ENCODE results near the gene C1QTNF5. TPM values are rescaled to one million over a fixed set of nuclear protein-coding genes. Genes with fewer than 3 reads are reported as not detected.

The C1QTNF5 gene
- total RNA-seq, 1 donor from 2014 or later: 0.90 TPM

- Histone ChIP-seq H2AFZ (replicated peaks) (peak within 1 kb of the TSS; percentile 94), H3K4me1 (peaks cover 59% of the 10 kb centered on the region), H3K36me3 (no peaks in the 10 kb centered on the region), H3K27me3 (peaks cover 35% of the 10 kb centered on the region), H3K4me3 (peak within 1 kb of the TSS; percentile 74), H4K20me1 (ENCODE audit: low read depth) (peaks cover 6% of the 10 kb centered on the region), H3F3A (ENCODE audit: low read depth) (peaks cover 35% of the 10 kb centered on the region), H3K79me2 (ENCODE audit: low read depth) (no peaks in the 10 kb centered on the region), H3K27ac (no peak within 1 kb of the TSS), H3K9ac (no peak within 1 kb of the TSS), H3K9me3 (ENCODE audit: low read depth) (no peaks in the 10 kb centered on the region), H3K4me2 (peak within 1 kb of the TSS; percentile 89)
- H3K9me3 Mint-ChIP-seq: no peaks in the 10 kb centered on the region
- H3K4me1 Mint-ChIP-seq: peaks cover 36% of the 10 kb centered on the region
- peak within 1 kb of the TSS; percentile 79 for H3K4me3 Mint-ChIP-seq
- no peak within 1 kb of the TSS for H3K27ac Mint-ChIP-seq
- no peaks in the 10 kb centered on the region for H3K36me3 Mint-ChIP-seq
- TF ChIP-seq CTCF (IDR thresholded peaks at IDR 0.05) (no peak), EZH2 (IDR thresholded peaks at IDR 0.05) (peak; percentile 56), EZH2phosphoT487 (IDR thresholded peaks at IDR 0.05) (peak; percentile 26)
- peaks cover 13% of the 10 kb centered on the region for H3K27me3 Mint-ChIP-seq (ENCODE audit: insufficient read depth, low read depth)
- DNase-seq (ENCODE audit: low spot score): peak; percentile 81
These were observed 23.7 kb downstream of the C1QTNF5 start, which contains the start of gene MCAM for GRCh38 chr11:119316729-119317591. Gene MCAM, minus strand, starts transcription at chr11:119317130. Its CDS starts 29 bp downstream, at chr11:119317101.

DNA sequence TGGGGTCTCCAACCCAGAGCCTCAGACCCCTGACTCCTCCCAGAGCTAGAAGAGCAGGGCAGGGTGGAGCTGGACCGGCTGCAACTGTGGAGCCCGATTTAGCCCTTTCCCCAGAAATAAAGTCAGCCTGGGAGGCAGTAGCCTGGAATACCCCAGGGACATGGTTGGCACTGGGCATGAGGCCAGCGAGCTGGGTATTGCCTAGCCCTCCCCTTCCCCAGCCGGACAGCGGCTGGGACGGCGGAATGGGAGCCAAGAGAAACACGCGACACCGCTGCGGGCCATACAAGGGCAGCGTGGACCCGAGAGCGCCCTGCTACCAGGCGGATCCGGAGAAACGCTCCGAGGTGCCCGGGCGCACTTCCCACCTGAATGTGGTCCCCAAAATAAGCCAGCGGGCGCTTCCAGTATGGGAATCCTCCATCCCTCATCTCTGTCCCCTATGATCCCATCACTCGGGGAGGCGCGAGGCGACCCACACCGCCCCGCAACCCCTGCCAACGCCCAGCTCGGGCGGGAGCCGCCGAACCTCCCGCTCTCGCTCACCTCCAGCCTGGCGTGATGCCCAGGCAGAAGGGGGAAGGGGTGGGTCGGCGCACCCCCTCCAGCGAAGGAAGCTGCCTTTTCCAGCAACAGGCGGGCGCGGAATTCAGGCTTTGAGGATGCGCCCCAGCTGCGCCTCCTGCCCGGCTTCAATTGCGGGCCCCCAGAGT, 24.5 kb downstream of the C1QTNF5 start:
- DNase-seq (ENCODE audit: low spot score): peak; percentile 34
- no peak overlapping the region for H3K27ac Mint-ChIP-seq
- peak overlapping the region; percentile 94 for H2AFZ ChIP-seq (replicated peaks)

More for the DNA sequence above, 24.5 kb downstream of the C1QTNF5 start:
- H3K27me3 ChIP-seq: peaks cover 35% of the 10 kb centered on the region
- no peaks in the 10 kb centered on the region for H3K9me3 ChIP-seq (ENCODE audit: low read depth)
- peak overlapping the region; percentile 74 for H3K4me3 ChIP-seq
- no peaks in the 10 kb centered on the region for H3K9me3 Mint-ChIP-seq
- H3K4me1 Mint-ChIP-seq: peaks cover 30% of the 10 kb centered on the region
- H3K79me2 ChIP-seq (ENCODE audit: low read depth): no peaks in the 10 kb centered on the region
- no peak overlapping the region for H3K27ac ChIP-seq
- H3K4me1 ChIP-seq: peaks cover 55% of the 10 kb centered on the region
- TF ChIP-seq EZH2 (IDR thresholded peaks at IDR 0.05): peak; percentile 89
- no peak for TF ChIP-seq CTCF (IDR thresholded peaks at IDR 0.05)
- peak; percentile 79 for TF ChIP-seq EZH2phosphoT487 (IDR thresholded peaks at IDR 0.05)
- H3K36me3 ChIP-seq: no peaks in the 10 kb centered on the region
- H3K27me3 Mint-ChIP-seq (ENCODE audit: insufficient read depth, low read depth): peaks cover 13% of the 10 kb centered on the region
- no peaks in the 10 kb centered on the region for H3K36me3 Mint-ChIP-seq
- H3K4me3 Mint-ChIP-seq: peak overlapping the region; percentile 79
- H3F3A ChIP-seq (ENCODE audit: low read depth): peaks cover 35% of the 10 kb centered on the region
- peaks cover 6% of the 10 kb centered on the region for H4K20me1 ChIP-seq (ENCODE audit: low read depth)
- H3K9ac ChIP-seq: no peak overlapping the region
- peak overlapping the region; percentile 89 for H3K4me2 ChIP-seq
